NCI-H1436 treated with DMSO at 0.1 percent for 48 hours (cell line): ENCODE data around the gene TMEM145.
A peak's percentile ranks its signal among the peaks of the same experiment; 100 is the strongest.
"Not testable (repeated sequence)": the region's sequence is repeated elsewhere in the genome, so short reads cannot be mapped to it uniquely, and the experiment has no call there.

ENCODE experiments used
- DNase-seq: peaks from one replicate; lab custom pipeline; 2025; lab: John Stamatoyannopoulos, UW

The TMEM145 gene

GRCh38 chr19:42313096-42313839, at the start of gene TMEM145:
TSS of gene TMEM145 (plus strand) at chr19:42313309. CDS start at chr19:42313377, 68 bp downstream.
- no peak for DNase-seq

- not testable (repeated sequence) for DNase-seq
Measured at GRCh38 chr19:42266105-42266504, 47.0 kb upstream of the TMEM145 start.

- DNase-seq: not testable (repeated sequence)
Measured at GRCh38 chr19:42266928-42267603, 46.0 kb upstream of the TMEM145 start.

- no peak for DNase-seq
Measured at GRCh38 chr19:42267644-42268141, 45.4 kb upstream of the TMEM145 start.

- DNase-seq: peak; percentile 98
Measured at GRCh38 chr19:42268142-42268703, 44.9 kb upstream of the TMEM145 start.

- DNase-seq: peak; percentile 99
Measured at GRCh38 chr19:42268704-42269477, 44.2 kb upstream of the TMEM145 start, which contains the start of gene CIC. TSS of gene CIC (plus strand) at chr19:42269252. CDS start at chr19:42271784, 2,532 bp downstream.

GRCh38 chr19:42269478-42270345, 43.4 kb upstream of the TMEM145 start:
- DNase-seq: no peak

GRCh38 chr19:42270346-42271044, 42.6 kb upstream of the TMEM145 start:
- DNase-seq: no peak

- DNase-seq: no peak
Measured at GRCh38 chr19:42271045-42271419, 42.1 kb upstream of the TMEM145 start.

GRCh38 chr19:42271861-42272534, 41.1 kb upstream of the TMEM145 start:
- DNase-seq: no peak

GRCh38 chr19:42272535-42272897, 40.6 kb upstream of the TMEM145 start:
- DNase-seq: no peak

GRCh38 chr19:42272989-42273406, 40.1 kb upstream of the TMEM145 start:
- no peak for DNase-seq

GRCh38 chr19:42273407-42274064, 39.6 kb upstream of the TMEM145 start:
- DNase-seq: no peak

- DNase-seq: no peak
Measured at GRCh38 chr19:42274065-42274682, 38.9 kb upstream of the TMEM145 start.

GRCh38 chr19:42275103-42275502, 38.0 kb upstream of the TMEM145 start:
- DNase-seq: no peak

GRCh38 chr19:42275517-42275916, 37.6 kb upstream of the TMEM145 start:
- no peak for DNase-seq

GRCh38 chr19:42276284-42276683, 36.8 kb upstream of the TMEM145 start:
- DNase-seq: no peak

- no peak for DNase-seq
Measured at GRCh38 chr19:42276821-42277220, 36.3 kb upstream of the TMEM145 start.
